DMS53 treated with DMSO at 0.1 percent for 48 hours (cell line): Measurements from ENCODE around the gene ARHGAP36.

Experiments
- DNase-seq: peaks from one replicate; lab custom pipeline; 2025; ENCODE audit not compliant: unreplicated experiment; lab: John Stamatoyannopoulos, UW

The ARHGAP36 gene, protein sequence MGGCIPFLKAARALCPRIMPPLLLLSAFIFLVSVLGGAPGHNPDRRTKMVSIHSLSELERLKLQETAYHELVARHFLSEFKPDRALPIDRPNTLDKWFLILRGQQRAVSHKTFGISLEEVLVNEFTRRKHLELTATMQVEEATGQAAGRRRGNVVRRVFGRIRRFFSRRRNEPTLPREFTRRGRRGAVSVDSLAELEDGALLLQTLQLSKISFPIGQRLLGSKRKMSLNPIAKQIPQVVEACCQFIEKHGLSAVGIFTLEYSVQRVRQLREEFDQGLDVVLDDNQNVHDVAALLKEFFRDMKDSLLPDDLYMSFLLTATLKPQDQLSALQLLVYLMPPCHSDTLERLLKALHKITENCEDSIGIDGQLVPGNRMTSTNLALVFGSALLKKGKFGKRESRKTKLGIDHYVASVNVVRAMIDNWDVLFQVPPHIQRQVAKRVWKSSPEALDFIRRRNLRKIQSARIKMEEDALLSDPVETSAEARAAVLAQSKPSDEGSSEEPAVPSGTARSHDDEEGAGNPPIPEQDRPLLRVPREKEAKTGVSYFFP

DNA sequence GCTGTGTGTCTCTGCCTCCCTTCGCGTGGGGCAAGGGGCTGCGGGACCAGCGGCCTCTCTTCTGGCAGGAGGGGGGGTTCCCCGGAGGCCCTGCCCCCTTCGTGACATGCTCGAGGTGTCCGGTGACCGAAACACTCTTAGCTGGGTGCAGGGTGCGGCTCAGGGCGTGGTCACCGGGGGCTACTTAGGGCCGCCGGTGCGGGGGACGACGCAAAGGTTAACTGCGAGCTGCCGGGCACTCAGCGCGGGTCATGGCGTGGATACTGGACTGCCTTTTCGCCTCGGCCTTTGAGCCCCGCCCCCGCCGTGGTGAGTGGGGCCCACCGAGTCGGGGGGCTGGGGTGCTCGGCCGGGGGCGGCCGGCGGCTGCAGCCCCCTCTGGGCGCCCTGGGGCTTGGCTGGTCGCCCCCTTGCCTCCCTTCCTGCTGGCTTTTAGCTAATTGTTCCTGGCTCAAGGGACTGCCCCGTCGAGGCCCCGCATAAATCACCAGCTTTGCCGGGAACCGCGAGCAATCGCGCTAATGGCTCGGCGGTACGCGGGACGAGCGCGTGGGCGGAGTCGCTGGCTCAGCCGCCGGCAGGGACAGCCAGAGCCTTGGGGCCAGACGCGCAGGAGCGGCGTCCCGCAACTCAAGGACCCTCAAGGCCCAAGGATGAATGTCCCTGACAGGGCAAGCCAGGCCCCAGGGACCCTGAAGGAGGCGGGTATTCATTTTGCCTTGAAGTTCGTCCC lies at the start of gene ARHGAP36:
ARHGAP36 (plus strand) TSS at position 211 of the 733 bp plus-strand sequence. CDS start 23,320 bp downstream, outside the sequence.
- peak; percentile 1 for DNase-seq

GRCh38 chrX:131010186-131010585 lies 48.0 kb upstream of the ARHGAP36 start:
- no peak for DNase-seq

DNA sequence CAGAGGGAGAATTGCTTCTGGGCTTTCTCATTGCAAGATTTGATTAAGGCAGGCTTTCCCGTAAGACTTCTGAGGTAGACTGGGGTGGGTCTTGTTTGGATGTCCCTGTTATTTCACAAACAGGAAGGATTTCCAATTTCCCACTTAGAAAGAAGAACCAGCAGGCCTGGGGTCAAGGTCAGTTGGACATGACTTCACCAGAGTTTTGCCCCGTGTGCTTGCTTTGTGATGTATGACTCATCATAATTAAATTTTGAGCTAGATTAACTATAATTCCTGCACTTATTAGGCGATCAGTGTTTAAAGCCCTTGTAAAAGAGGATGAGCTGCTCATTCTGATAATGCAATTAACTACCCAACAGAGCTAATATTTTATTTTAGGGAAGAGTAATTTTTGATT lies 32.8 kb upstream of the ARHGAP36 start:
- no peak for DNase-seq

DNA sequence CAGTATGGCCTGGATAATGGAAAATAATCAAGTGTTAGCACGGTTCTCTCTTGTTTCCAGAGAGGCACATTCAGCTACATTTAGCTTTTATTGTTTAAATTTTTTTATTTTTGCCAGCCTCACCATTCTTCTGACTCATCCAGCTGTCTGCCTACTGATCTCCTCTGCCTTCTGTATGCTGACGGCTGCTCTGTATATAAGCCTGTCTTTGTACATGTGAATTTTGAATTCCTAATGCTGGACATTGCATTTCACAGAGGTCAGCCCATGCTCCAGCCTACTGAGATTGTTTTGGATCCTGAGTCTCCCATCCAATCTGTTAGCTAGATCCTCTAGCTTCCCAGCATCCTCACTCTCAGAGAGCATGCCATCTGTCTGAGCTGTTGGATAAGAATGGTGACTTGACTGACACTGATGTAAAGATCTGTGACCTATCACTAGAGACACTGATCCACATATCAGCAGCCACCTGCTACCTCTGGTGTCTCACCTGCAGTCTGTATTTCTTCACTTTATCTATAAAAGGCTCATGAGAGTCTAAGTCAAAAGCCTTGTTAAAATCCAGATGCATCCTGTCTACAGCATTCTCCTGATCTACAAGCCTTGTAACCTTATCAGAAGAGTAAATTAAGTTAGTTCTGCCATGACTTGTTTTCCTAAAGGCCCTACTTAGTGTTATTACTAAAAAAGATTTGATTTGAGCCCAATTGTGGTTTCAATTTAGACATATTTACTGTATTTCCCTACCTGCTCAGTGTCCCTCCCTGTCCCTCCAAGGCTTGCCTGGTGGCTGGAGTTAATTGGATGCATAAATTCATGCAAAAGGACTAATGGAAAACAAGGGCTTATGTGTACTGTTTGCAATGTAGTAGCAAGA lies 25.6 kb upstream of the ARHGAP36 start:
- no peak for DNase-seq

DNA sequence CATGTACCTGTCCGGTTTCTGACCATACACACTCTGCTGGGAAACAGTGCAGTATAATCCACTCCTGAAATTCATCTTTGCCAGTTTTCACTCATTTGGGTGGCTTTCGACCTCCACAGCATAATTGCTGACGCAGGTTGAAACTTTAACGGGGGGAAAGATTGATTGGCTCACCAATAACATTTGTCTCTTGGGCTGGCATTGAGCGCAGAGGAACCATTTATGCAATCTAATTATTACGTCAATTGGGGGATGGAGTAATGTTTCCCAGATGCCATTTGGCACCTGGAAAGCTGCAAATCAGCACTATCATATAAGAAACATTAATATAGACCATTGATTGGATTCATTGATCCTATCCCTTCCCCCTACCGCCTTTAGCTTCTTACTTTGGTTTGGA lies 24.1 kb upstream of the ARHGAP36 start:
- DNase-seq, result no peak

- DNase-seq, result no peak
Observed at GRCh38 chrX:131040781-131041180, 17.4 kb upstream of the ARHGAP36 start.

- DNase-seq, result no peak
Observed at GRCh38 chrX:131041667-131042066, 16.5 kb upstream of the ARHGAP36 start.

DNA sequence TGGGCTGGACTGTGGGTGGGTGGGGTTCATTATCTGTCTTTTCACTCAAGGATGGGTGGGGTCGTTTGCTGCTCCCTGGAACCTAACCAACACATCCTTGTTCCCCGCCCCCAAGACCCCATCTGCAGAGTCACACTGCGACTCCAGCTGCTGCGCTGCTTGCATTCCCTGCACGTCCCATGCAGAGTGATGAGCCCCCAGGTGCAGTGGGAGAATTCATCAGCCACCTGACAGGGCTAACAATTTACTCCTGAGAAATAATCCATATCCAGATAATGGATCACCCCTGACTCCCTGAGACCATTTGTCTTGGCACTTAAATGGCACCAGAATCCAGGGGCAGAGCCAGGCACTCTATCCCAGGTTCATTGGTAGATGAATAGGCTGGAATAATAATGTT lies 12.4 kb upstream of the ARHGAP36 start:
- no peak for DNase-seq

- no peak for DNase-seq
Observed at GRCh38 chrX:131046596-131046995, 11.6 kb upstream of the ARHGAP36 start.

- DNase-seq, result no peak
Observed at GRCh38 chrX:131047180-131047579, 11.0 kb upstream of the ARHGAP36 start.

DNA sequence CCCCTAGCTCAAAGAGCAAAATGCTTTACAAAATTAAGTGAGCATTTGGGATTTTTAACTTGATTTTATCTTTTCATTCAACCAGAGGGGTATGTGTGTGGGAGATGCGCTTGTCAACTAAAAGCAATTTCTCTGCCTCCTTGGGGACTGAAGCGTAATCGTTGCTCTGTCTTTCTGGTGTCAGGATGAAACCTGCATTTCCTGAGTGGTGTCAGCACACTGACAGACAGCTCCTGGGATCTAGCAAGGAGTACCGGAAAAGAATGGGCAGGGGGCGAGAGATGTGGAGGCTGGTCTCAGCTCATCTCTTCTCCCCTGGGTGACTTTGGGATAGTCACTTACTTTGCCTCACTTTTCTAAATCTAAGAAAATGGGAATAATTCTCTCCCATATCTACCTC lies 5.1 kb upstream of the ARHGAP36 start:
- DNase-seq, result no peak

- DNase-seq, result no peak
Observed at GRCh38 chrX:131054906-131055305, 3.2 kb upstream of the ARHGAP36 start.

DNA sequence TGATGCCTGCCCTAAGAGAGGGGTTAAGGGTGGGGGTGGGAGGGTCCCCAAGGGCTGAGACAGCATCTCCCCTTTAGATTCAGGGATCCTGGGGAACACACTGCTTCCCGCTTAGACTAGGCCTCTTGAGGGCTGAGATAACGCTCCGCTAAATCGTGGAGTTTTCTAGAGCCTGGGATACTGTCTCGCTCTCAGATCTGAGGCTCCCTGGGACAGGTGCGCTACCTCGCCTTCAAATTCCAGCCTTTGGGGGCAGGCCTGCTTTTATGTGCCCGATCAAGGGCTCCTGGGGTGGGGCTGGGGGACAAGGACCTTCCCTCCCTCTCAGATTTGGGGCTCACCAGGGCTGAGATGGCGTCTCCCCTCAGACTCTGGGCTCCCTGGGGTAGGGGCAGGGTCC lies 440 bp upstream of the ARHGAP36 start:
- DNase-seq, result no peak

GRCh38 chrX:131059246-131059645 lies 1.1 kb downstream of the ARHGAP36 start:
- no peak for DNase-seq

DNA sequence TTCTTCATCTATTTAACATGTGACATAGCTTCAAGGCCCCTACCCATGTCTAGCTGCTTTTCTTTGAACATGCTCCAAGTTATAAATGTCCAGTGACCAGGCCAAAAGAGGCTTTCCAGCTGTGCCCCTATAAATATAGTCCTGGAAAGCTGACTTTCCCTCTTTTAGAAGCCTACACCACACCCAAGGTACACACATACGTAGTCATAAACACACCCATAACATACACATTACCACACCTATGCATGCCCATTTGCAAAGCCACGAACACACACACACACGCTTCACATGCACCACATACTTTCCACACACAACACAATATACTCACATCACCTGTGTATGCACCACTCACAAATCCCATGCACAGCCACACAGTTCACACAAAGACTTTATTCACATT lies 2.0 kb downstream of the ARHGAP36 start:
- DNase-seq, result no peak

- no peak for DNase-seq
Observed at GRCh38 chrX:131061306-131061705, 3.2 kb downstream of the ARHGAP36 start.

GRCh38 chrX:131063613-131064012 lies 5.5 kb downstream of the ARHGAP36 start:
- no peak for DNase-seq

GRCh38 chrX:131066237-131066636 lies 8.1 kb downstream of the ARHGAP36 start:
- DNase-seq, result no peak

DNA sequence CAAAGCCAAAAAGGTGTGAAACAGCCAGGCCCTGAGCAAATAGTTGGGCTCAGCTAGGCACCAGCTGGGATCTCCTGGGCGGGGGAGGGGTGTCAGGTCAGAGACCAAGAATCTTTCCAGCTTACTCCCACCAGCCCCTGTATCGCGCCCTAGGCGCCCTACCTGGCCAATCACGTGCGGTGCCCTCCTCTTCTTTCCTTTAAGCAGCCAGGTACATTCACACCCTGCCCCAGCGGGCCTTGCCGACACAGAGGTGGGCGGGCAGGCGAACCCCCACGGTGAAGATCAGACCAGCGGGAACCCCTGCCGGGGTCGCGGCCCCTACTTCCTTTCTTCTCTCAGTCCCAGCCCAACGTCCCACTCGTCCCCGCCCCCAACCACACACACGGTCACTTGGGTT lies 9.1 kb downstream of the ARHGAP36 start:
- no peak for DNase-seq

DNA sequence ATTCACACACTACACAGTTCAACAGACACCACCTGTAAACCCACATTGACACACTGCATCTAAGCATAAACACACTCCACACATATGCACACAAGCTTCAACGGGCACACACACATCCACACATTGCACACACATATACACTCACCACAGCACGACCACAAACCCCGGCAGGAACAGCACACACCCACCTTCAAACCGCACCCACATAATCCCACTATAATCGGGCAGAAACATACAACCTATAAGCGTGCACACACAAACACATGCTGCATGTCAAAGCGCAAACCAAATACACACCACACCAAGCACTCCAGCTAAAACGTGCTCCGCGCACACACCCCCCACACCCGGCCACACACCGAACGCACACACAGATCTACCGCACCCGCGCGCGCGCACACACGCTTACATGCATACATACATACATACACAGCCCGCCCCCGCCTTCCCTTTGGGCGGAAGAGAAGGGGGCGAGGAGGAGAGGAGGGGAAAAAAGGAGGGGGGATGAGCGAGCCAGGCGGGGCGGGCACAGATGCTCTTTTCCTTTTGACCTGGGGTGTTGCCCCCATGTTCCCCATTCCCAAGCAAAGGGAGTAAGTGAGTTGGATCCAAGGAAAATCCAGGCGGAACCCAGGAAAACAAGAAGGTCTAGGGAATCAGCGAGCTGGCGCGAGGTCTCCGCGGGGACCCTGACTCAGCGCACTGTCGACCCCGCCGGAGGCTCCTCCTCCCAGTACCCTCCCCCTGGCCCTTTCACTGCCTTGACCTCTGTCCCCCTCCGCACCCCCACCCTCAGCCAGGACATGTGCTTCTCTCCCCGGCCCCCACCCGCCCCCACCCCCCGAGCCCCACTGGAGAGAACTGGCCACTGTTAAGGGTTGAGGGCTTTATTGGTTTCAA lies 9.9 kb downstream of the ARHGAP36 start:
- no peak for DNase-seq
